ENCODE results near the gene PTPRCAP.

- TF ChIP-seq CTCF (optimal IDR thresholded peaks at IDR 0.05 in 1 of 3, IDR thresholded peaks at IDR 0.05 in 1 of 3, conservative IDR thresholded peaks at IDR 0.05 in 1 of 3; ENCODE audit: extremely low read depth in 1 of 3, insufficient read depth in 2 of 3, low read length in 3 of 3) = no peak
- no peak for TF ChIP-seq EZH2 (IDR thresholded peaks at IDR 0.05; ENCODE audit: low read length)
These were observed 25.7 kb downstream of the PTPRCAP start for GRCh38 chr11:67411785-67412152.

Measured in keratinocyte (primary cell).